GM21360 (cell line): ENCODE data around the gene CAMKV.
"Not testable (repeated sequence)": the region's sequence is repeated elsewhere in the genome, so short reads cannot be mapped to it uniquely, and the experiment has no call there.

ENCODE experiments used
- ATAC-seq: cut with Tn5 transposase; IDR thresholded peaks from one replicate; pipeline ENCODE4 v1.9.1; 2021; ENCODE audit warnings: mild to moderate bottlenecking, moderate library complexity; ENCODE audit not compliant: unreplicated experiment

Gene CAMKV, protein sequence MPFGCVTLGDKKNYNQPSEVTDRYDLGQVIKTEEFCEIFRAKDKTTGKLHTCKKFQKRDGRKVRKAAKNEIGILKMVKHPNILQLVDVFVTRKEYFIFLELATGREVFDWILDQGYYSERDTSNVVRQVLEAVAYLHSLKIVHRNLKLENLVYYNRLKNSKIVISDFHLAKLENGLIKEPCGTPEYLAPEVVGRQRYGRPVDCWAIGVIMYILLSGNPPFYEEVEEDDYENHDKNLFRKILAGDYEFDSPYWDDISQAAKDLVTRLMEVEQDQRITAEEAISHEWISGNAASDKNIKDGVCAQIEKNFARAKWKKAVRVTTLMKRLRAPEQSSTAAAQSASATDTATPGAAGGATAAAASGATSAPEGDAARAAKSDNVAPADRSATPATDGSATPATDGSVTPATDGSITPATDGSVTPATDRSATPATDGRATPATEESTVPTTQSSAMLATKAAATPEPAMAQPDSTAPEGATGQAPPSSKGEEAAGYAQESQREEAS

DNA sequence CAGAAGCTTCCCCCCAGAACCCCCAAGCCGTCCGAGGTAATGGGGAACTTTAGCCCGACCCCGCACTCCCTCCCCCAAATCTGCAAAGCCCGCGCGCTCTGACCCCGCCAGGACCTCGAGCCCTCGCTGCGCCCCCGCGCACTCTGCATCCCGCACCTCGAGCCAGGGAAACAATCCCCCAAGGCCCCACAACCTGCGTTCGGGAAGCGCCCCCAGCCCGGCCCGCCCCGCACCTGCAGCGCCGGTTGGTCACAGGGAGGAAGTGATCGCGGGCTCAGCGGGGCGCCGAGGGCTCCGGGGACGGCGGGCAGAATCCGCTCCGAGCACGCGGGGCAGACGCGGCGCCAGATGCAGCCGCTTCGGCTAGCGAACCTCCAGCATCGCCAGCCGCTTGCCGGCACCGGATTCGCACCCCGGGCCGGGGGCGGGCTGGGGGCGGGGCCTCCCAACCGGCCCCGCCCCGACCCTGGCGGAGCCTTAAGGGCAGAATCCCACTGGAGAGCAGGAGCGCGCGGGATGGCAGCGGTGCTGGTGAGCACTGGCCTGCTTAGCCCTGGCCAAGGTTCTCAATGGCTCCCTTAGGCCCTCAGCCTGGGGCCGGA, at the start of gene CAMKV:
TSS of gene CAMKV (minus strand) at position 382 of the 602 bp plus-strand sequence. CDS start 7,518 bp downstream, outside the sequence.
- ATAC-seq = no peak

DNA sequence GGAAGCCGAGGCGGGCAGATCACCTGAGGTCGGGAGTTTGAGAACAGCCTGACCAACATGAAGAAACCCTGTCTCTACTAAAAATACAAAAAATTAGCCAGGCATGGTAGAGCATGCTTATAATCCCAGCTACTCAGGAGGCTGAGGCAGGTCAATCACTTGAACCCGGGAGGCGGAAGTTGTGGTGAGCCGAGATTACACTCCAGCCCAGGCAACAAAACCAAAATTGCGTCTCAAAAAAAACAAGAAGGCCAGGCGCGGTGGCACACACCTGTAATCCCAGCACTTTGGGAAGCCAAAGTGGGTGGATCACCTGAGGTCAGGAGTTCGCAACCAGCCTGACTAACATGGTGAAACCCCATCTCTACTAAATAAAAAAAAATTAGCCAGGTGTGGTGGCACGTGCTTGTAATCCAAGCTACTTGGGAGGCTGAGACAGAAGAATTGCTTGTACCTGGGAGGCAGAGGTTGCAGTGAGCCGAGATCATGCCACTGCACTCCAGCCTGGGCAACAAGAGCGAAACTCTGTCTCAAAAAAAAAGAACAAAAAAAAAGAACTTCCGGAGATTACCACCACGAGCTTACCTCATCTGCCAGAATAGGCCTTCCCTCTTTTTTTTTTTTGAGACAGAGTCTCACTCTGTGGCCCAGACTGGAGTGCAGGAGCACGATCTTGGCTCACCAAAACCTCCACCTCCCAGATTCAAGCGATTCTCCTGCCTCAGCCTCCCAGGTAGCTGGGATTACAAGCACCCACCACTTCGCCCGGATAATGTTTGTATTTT, 48.3 kb upstream of the CAMKV start:
- not testable (repeated sequence) for ATAC-seq

DNA sequence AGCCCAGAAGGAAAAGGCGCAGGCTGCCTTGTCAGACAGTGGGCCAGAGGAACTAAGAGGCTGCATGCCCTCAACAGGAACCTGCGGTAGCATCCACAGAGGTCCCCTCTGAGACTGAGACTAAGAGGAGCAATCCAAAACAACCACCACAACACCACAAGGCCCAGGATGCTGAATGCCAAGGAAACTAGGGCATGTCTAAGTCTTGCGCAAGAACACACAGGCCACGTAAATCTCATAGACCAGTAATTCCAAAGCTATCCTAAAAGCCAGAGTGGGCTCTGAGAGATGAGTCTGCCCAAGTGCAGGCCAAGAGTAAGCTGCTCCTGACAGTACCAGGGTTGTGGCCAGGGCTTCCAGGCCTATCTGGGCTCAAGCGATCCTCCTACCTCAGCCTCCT, 47.0 kb upstream of the CAMKV start:
- no peak for ATAC-seq

DNA sequence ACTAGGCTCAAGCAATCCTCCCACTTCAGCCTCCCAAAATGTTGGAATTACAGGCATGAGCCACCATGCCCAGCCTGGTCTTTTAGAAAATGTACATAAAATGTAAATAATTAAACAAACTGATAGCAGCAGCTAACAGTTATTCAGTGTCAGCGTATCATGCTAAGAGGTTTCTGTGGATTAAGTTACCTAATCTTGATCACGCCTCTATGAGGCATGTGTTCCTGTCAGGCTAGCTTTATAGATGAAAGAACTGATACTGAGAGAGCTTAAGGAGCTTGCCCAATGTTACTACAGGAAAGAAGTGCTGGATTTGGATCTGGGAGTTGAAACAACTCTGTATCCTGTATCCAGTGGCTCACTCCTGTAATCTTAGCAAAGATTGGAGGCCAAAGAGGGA, 45.2 kb upstream of the CAMKV start:
- no peak for ATAC-seq

DNA sequence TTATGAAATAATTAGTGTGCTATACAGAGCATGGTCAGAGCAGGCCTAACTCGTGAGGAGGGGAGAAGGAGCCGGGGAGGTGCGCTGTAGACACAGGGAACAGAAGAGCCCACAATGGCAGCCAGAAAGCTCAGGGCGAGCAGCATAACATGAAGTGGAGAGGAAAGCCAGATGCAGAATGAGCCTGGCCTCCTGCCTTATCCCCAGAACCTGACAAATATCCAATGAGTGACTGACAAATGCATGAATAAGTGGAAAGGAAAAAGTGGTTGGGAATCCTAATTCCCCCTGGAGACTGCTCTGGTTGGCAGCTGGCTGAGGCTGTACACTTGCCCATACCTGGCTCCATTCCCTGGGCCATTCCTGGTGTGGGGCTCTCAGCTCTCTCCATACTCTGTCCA, 43.2 kb upstream of the CAMKV start:
- no peak for ATAC-seq

DNA sequence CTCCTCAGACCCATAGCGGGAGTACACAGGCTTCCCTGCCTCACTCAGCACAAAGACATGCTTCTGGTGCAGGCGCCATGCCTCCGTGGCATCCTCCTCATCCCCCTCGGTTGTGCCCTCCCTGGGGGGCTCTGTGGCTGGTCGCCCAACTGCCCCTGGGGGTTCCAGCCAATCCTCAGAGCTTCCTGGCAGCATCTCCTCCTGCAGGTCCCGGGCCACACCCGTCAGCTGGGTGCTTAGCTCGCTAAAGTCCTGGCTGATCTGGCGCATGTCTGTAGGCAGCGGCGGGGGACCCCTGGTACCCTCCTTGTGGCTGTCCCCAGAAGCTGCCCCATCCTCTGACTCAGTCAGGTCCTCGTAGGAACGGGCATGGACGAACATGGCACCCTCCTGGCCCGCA, 41.9 kb upstream of the CAMKV start:
- no peak for ATAC-seq

DNA sequence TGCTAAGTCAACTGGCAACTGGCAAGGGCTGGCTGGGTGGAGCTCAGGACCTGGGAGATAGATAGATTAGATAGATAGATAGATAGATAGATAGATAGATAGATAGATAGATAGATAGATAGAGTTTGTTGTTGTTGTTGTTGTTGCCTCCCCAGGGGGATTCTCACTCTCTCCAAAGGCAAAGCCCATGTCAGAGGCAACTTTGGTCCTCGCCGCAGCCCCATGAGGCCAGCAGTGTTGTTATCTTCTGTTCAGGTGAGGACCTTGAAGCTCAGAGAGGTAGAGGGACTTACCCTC, 41.4 kb upstream of the CAMKV start:
- no peak for ATAC-seq

DNA sequence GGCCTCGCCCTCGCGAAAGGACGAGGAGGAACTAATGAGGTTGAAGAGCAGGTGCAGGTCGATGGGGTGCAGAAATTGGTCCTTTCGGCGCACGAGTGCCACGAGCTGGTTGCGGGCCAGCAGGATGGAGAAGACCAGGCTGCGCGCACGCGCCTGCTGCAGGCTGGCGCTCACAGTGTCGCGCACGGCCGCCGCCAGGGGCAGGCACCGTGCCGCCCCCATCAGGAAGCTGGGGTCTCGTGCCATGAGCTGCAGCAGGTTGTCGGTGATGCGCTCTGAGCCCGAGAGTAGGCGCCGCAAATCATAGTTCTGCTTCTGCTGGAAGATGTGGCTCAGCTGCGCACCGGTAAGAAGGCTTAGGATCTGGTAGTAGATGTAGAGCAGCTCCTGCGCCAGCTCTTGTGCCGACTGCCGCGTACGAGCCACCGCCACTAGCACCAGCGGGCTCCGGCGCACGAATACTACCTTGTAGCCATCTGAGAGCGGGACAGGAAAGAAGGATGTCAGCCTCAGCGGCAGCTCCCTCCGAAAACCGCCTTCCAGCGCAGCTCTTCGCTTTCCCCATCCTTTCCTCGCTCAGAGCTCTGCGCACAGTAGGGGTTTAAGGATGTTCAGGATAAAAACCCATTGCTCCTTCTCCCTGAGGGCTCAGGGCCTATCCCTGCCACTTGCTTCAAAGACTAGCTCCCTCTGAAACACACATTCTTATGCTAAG, 40.9 kb upstream of the CAMKV start:
- ATAC-seq = no peak

DNA sequence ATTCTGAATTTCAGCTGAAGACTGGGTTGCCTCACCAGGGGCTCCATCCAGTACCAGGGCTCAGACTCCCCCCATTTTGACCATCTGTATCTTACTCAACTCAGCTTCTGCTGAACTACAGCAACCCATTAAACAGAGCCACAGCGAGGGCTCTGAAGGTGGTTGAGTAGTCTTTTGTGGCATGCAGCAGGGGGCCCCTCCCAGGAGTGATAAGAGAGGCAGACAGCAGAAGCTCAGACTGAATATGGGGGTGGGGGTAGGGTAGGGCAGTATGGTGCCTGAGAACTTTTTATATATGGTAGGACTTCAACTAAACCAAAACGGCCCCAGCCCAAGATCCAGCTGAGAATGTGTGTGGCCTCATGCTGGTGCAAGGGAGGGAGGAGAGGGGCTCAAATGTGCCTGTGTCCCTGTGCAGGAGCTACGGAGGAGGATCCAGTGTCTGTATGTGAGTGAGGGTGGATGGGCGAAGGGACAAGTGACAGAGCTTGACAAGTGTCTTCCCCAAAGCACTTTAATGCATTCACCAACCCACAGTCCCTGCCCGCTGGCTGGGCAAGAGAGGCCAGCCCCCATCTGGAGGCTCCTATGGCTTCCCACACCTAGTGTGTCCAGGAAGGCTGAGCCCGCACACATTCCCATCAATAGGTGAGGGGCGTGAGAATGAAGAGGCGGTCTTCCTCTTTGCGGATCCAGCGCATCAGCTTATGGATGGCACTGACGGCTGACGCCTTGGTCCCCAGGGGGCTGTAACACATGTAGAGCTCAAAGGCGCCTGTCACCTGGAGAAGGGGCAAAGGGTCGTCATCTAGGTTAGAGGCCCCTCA, 38.9 kb upstream of the CAMKV start:
- ATAC-seq = no peak

DNA sequence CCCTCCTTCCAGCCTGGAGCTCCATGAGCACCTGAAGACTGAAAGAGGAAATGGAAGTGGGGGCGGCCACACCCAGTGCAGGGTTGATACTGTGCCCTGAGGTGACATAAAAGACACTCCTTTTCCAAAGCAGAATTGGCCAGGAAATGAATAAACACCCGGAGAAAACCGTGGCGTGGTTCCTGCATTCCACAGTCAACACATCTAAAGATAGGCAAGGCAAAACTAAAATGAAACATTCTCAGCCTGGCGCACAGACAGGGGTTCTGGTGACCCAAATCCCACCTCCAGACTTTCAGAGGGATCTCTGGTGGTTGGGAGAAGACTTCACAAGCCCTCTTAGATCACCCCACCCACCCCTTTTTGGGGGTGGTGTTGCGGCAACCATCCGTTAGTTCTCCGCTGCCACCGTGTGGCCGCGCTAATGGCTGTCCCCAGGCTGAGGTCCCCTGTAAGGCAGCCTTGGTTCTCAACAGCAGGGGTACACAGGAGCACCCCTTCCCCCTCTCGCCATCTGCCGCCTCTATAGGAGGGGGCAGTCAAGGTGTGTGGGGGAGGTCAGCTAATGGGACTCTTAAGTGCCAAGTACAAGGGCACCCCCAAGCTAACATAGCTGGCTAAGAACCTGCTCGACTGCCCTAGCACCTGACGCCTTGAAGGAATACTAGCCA, 36.5 kb upstream of the CAMKV start:
- ATAC-seq = no peak

DNA sequence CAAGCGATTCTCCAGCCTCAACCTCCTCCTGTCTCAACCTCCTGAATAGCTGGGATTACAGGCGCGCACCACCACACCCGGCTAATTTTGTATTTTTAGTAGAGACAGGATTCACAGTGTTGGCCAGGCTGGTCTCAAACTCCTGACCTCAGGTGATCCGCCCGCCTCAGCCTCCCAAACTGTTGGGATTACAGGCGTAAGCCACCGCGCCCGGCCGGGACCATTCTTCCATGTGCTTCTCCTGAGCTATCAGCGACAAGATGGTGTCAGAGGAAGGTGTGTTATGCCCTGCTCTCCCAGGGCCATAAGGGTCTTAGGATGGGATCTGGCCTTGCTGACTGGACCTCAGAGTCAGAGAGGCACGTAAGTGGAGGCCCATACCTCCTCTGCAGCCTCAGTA, 34.7 kb upstream of the CAMKV start:
- ATAC-seq = not testable (repeated sequence)

DNA sequence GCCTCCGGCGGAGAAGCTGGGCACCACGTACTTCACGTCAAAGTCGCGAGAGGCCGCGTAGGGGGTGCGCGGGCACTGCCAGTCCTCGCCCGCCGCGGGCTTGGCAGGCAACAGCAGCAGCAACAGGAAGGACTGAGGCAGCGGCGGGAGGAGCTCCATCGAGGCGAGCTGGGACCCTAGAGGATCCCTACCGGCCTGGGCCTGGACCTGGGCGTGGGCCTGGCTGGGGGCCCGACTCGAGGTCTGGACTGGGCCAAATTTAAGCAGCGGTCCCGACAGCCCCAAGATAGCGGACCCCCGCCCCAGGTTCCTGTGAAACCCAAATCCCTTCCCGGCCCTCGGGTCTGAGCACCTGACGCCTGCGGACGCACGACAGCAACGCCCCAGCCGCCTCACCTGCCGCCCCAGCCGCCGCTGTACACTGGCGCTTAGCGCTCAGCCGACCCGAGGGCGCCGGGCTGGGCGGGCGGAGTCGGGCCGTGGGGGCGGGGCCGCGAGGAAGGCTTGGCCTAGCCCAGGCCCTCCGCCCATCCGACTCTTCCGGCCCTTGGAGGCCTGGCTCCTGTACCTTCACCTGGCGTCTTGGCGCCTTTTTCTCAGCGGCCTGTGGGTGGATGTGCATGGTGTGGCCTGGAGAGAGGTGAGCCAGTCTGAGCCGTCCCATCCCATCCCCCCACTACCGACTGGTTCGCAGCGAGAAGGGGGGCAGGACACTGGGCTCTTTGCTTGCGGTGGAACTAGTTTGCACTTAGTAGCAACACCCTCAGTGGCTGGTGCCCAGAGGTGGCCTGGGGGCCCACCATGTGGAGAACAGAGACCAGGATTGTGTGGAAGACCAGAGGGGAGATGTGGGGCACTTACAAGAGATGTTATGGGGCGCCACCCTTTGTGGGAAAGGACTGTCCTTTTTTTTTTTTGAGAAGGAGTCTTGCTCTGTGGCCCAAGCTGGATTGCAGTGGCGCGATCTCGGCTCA, 34.0 kb upstream of the CAMKV start, which contains the start of gene MST1R:
TSS of gene MST1R (minus strand) at position 423 of the 974 bp plus-strand sequence. CDS start at position 159, 264 bp downstream.
- ATAC-seq = peak; percentile 64

DNA sequence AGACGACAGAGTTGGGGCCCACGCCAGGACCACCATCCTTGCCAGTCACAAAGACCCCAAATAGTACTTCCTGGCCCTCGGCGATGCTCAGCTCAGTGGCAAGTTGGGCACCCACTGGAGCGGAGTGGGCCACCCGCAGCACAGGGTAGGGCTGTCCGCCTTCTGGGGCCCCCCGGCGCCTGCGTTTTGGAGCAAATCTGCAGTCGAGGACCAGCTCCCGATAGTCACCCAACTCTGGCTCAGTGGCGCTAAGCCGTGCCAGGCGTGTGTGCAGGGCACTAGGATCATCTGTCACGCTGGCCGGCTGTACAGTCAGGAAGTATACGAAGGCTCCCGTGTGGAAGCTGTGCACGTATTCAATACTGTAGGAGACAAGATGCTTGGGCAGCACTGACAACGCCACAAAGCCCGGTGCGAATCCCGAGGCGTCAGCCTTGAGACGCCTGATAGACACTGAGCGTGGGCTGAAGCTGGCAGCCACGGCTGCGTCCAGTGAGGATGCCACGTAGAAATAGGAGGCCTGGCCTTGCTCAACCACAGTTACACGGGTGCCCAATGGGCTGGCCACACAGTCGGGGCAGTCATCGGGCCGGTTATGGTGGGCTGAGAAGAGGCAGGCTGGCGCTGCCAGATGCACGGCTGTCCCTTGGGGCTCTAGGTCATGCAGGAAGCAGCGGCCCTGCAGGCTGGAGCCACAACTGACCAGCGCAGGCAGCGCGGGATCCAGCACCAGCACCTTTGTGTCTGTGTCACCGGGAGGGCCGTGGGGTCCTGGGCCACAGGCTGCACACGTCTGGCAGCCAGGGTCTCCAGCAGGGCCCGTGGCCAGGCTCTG, 33.0 kb upstream of the CAMKV start:
- no peak for ATAC-seq

DNA sequence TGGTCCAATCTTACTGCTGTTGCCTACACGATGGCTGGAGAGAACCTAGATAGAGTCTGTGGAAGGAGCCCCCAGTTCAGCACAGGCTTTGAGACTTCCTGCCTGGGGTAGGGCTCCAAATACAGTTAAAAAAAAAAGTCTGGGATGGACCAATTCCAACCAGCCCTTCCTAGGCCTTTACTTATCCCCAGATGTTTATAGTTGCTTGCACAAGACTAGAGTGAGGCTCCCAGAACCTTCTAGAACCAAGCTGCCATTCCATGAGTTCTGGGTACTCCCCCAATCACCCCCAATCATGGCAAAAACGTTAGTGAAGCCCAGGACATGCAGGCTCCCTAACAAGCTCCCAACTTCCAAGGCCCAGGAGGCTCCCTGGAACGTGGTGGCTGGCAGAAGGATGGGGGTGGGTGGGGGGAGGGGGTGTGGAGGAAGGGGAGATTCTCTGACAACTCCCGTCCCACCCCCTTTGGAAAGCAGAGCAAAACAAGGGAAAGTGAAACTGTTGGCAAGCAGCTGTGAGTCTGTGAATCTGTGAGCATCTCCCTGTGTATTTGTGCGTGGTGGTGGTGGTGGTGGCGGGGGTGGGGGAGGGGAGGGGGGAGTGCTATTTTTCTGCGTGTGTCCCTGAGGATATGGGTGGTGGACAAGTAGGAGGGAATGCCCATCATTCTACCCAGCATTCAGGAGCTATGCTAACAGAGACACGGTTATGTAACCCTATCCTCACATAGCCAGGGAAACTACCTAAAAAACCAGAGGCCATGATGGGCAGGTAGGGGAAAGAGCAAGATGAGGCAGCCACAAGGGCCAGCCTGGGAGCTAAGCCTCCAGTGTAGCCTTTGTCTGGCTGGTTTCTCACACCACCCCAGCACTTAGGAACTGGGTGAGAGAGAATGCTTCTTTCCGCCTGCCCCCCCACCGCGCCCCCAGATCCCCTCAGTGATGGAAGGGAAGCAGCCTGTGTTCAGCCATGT, 31.9 kb upstream of the CAMKV start:
- no peak for ATAC-seq

DNA sequence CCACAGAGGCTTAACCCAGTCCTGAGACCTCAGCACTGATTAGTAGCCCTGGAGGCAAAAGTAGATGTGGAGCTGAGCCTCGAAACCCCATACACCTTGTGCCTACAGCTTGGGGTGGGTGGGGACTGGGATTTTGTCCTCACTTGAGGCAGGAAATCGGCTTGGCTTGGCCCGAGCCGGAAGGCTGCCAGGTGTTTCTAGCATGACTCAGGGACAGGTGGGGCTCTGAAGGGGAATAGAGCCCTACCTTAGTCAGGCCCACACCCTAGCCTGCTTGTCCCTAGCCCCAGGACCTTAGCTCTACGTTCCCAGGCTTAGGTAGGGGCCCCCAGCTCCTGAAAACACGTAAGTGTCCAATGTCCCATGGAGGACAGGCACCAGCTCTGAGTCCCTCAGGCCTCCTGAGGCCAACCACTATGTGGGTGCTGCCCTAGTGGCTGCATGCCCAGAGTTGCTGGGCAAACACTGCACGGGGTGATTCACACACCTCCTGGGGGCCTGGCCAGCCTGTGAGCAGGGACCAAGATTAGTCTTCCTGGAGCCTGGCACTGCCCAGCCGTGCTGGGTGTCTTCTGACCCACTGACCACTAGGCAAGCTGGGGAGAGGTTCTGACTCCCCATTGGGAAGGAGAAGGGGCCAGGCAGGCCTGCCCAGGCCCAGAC, 30.9 kb upstream of the CAMKV start:
- no peak for ATAC-seq

DNA sequence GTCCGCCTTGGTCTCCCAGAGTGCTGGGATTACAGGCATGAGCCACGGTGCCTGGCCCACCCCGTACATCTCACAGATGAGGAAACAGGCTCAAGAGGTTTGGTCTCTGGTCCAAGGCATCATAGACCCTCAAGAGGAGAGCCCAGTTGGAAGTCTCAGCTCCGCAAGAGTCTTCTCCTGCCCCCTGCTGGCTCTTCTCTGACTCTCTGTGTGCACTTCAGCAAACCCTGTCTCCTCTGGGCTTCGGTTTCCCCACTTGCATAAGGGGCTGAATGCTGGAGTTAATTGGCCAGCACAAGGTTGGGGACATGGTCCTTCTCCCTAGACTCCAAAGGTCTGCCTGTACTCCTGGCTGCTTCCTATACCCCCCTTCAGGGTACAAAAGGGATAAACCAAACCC, 30.1 kb upstream of the CAMKV start:
- no peak for ATAC-seq
